T-helper 22 cell (primary cell): ENCODE data around the gene C15orf62.

Source experiments
- DNase-seq: peaks from one replicate; pipeline ENCODE4 v3.0.0-alpha.2; 2020; ENCODE audit warnings: low read depth

Gene C15orf62

DNA sequence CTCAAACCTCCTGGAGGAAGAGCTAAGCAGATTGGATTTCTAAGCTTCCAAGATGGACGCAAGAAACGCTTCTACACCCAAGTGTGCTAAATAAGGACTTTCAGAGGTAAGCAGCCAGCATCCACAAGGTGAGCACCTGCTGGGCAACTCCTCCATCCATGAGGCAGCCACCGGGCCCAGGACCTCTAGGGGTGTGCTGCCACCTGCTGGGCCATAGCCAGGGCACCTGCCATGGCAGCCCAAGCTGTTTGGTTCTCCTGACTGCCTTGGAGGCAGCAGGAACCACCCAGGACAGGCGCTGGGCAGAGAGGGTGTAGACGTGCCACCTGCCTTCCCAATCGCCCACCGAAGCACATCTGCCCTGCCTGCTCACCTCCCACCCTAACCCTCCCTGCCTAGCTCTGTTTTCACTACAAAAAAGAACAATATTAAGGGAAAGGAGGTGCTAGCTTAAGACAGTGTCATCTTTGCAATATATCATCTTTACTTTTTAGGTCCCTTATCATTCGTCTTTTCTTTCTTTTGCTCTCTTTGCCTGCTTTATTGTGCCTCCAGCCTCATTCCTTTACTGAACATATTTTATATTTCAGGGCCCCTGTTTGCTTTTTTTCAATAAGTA lies 12.9 kb downstream of the C15orf62 start:
- DNase-seq, result peak; percentile 59

DNA sequence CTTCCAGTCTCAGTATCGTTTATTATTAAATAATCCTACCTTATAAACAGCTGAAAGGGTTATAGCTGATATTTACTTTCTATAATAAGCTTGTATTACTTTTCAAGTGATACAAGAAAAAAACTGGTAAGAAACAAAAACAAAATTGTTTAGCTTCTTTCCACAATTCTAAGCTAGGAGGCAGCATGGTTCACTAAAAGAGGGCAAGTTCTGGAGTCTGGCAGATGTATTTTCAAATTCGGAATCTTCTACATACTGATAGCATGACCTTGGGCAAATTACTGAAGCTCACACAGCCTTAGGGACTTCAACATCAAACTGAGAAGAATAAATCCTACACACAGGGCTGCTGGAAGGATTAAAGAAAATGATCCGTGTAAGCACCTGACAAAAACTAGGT lies 15.4 kb downstream of the C15orf62 start:
- no peak for DNase-seq

DNA sequence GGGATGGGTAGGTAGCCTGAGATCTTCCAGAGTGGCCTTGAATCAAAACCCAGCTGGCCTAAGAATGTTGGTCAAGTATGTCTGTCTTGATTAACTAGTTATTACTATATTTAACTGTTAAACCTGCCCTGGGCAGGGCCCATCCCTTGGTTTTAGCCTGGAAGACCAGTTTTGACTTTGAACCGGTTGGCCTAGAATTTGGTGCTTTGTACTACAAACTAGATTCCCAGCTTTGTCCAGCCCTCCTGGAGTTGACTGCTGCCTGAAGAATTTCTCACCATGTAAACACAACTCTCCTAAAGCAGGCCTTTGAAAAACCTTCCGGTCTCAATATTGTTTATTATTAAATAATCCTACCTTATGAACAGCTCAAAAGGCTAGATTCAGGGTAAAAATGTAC lies 16.0 kb downstream of the C15orf62 start:
- no peak for DNase-seq

DNA sequence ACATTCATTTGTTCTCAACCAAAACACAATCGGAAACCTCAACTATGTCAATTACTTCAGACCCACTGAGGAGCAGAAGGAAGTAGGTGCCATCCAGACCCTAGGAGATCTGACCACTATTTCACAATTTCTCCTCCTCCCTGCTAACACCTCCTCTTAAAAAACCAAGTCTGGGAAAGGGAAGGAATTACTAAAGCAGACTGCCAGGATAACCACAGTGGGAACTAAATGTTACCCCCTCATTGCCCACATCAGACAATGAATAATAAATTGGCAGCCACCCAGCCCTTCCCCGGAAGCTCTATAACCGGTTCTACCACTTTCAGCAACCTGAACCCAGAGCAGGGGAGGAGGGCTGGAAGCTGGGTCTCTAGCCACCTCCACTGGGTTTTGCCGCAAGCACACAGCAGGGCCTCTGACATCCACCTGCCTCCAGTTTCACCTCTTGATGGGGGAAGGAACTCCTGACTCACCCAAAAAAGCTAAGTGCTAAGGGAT lies 17.6 kb downstream of the C15orf62 start:
- DNase-seq, result peak; percentile 32

DNA sequence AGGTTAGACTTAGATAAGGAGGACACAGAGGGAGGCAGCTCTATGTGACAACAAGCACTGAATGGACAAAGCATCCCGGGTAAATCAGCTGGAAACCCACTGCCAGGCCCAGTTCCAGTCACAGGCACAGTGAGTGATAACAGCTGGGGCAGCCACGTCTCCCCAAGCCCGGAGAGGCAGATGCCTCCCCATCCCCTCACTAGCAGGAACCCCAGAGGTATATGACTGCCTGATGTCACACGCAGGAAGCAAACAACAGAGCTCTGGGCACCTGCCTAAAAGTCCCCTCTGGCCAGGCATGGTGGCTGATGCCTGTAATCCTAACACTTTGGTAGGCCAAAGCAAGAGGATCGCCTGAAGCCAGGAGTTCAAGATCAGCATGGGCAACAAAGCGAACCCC lies 18.2 kb downstream of the C15orf62 start:
- DNase-seq, result no peak

DNA sequence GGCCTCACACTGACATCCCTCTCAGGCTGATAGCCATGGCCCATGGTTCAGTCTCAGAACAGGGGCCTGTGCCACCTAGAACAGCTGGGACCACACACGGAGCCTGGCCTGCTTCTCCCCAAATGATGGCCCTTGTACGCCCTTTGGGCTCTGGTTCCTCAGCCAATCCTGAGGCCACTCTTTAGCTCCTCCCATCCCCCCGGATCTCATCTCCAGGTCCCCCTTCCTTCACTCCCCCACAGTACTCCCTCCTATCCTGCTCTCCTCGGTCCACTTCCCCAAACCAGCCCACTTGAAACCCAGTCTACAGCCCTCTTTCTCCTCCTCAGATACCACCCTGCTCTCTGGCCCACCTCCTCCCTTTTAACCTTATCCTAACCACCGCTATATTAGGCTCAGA lies 19.3 kb downstream of the C15orf62 start:
- DNase-seq, result no peak

DNA sequence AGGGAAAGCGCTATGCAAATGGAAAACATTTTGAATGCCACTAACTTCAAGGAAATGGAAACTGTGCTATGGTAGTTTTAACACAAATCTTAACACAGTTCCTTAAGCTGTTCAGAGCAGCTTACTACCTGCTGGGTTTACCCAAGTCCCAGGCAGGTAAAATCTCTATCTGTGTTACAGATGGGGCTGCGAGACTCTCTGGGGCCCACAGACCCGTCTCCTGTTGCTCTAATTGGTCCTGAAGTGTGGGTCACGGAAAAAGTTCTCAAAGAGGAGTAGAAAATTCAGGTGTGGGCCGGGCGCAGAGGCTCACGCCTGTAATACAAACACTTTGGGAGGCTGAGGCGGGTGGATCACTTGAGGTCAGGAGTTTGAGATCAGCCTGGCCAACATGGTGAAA lies 20.2 kb downstream of the C15orf62 start:
- DNase-seq, result no peak

DNA sequence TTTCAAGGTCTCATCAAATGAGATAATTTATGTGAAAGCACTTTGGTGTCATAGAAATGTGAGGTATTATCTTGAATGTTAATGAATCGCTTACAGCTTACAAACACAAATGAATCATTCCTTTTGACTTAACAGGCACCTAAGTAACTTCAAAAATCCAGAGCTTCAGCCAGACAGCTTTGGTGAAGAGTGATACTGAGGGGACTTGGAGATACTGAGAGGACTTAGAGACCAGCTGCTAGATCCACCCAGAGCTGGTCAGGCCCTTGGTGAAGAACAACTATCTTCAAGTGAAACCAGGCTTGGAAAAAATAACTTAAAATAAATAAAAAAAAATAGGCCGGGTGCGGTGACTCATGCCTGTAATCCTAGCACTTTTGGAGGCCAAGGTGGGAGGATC lies 20.9 kb downstream of the C15orf62 start:
- DNase-seq, result no peak

DNA sequence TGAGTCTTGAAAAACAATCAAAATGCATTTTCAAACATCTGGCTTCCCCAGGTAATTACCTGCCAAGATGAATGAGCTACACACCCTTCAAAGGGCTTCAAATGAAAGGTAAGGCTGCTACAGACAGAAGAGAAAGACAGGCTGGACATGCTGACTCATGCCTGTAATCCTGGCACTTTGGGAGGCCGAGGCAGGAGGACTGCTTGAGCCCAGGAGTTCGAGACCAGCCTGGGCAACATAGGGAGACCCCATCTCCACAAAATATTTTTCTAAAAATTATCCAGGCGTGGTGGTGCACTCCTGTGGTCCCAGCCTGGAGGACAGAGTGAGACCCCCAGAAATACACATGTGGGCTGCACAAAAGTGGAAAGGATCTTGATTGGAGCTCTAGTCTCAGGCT lies 22.6 kb downstream of the C15orf62 start:
- no peak for DNase-seq

DNA sequence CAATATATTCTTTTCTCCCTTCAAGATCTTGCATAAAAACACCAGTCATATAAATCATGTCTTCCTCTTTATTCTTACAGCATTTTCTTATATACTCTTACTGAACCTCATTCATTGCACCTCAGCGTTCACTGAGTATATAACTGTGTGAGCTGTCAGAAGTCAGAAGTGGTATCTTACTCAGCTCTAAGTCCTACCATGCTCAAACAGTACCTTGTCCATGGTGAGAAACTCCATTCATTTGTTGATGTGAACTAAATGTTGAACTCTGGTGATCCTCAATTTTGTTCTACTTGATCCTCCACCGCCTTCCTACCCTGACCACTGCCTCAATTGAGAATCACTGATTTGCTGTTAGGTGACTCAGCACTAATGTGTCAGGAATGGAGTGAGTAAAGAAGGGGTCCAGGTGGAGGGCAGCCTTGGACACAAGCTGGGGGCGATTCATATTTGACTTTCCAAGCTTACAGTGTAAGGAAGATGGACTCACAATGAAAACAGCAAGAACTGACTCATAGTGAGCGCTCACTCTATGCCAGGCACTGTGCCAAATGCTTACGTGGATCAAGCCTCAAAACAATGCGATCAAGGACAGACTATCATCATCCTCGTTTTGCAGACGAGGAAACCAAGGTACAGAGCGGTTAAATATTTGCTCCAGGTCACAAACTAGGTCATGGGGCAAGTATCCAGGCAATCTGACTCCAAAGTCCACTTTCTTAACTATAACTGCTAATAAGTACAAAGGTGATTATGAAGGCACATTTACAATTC lies 23.6 kb downstream of the C15orf62 start:
- DNase-seq, result no peak

DNA sequence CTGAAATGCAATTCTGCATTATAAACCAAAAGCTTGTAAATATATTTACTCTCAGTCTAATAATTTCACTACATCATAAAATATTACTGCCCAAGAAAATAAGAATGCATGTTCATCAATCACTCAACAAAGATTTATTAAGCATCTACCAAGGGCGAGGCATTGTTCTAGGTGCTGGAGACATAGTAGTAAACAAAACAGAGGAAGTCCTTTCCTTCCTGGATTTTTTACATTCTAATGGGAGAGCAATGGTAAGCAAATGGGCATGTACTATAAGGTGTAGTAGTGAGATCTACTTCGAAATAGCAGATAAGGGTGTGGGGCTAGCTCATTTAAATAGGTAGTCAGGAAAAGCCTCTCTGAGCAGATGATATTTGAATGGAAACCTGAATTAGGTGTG lies 26.3 kb downstream of the C15orf62 start:
- no peak for DNase-seq

DNA sequence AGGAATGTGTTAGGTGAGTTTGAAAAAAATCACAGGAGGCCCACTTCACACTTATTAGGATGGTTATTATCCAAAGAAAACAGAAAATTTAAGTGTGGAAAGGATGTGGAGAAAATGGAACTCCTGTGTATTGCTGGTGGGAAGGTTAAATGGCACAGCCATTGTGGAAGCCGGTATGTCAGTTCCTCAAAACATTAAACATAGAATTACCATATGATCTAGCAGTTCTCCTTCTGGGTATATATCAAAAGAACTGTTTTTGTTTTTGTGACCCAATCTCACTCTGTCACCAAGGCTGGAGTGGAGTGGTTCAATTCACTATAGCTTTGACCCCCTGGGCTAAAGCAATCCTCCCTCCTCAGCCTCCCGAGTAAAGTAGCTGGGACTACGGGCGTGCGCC lies 26.7 kb downstream of the C15orf62 start:
- no peak for DNase-seq

DNA sequence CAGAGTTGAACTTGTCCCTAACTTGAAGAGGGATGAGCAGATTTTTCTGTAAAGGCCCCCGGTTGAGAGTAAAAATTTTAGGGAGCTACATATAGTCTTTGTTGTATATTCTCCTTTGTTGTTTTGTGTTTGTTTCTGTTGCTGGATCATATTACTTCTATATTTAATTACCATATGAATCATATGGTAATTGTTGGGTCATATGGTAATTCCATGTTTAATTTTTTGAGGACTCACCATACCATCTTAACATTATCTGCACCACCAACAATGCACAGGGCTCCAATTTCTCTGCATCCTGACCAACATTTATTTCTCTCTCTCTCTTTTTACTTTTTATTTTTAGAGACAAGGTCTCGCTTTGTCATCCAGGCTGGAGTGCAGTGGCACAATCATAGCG lies 29.7 kb downstream of the C15orf62 start:
- no peak for DNase-seq

DNA sequence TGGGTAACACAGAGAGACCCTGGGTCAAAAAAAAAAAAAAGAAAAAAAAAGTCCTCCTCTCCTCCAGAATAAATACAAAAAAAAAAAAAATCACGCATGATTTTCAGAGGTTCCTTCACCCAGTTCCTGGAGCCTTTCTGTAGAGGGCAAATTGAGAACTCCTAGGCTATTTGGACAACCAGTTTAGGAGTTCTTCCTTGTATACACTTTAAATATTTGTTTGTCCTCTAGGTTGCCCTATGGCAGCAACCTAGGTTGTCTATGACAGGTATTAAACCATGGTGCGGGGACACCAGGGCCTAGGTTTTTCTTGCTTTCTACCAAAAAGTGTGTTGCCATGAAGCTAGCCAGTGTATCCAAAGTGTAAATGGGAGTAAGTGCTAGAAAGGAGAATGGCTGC lies 33.3 kb downstream of the C15orf62 start:
- DNase-seq, result no peak

DNA sequence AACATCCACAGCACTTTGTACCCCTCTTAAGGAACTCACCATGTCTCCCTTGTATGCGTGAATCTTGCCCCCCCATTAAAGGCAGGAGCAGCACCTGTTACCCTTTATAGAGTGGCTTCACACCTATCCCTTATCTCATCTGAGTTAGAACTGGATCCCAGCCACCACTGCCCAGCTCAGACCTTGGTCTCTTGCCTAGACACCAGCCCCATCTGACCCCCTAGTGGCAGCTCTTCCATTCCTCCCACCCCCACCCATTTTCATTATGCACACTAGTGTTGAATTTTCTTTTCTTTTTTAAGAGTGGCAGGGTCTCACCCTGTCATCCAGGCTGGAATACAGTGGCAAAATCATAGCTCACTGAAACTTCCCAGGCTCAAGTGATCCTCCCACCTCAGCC lies 33.9 kb downstream of the C15orf62 start:
- no peak for DNase-seq

DNA sequence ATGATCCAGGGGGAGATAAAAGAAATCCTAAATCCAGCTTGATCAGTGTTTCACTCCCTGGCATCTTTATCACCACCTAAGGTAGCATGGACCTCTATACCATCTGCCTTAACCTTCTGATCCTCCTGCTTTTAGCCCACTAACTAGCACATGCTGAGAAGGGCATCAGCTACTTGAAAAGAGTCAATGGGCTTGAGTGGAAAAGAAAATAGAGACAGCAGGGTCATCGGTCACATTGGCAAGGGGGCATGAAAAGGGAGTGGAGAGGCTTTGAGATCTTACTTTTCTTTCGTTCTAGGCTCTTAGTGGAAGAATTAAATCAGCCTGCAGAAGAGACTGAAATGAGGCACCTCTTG lies 36.9 kb downstream of the C15orf62 start:
- DNase-seq, result no peak

DNA sequence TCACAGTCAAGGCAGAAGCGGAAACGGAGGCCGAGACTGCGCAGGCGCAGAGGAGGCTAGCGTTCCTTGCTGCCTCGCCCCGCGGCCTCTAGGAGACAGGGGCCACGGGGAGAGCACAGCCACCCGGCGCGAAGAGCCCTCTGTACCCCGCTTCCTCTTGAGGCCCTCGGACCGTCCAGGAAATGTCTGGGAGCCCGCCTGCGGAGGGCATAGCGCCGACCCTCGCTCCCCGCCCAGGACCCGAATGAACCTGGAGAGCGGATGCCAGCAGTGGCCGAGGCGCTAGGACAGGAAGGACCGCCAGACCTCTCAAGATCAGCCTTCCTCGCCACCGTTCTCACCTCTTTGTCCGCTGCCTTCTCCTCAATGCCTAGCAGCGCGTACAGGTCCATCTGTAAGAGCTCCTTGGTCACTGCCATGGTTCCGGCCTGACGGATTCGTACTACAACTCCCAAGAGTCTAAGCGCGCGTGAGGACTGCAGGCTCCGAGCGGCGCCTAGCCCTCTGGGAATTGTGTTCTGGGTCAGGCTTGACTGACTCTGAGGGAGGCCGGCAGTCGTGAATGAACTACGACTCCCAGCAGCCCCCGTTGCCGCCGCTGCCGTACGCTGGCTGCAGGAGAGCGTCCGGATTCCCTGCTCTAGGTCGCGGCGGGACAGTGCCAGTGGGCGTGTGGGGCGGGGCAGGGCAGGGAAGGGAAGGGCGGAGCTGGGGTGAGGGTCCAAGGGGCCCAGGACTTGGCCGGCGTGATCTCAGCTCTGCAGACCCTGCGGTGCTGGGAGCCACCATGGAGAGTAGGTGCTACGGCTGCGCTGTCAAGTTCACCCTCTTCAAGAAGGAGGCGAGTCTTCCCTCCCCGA lies 37.5 kb downstream of the C15orf62 start, which contains the start of the genes DNAJC17 and ZFYVE19:
Gene DNAJC17, minus strand, starts transcription at position 446 of the 860 bp plus-strand sequence. Its CDS starts 27 bp downstream, at position 419.
Gene ZFYVE19, plus strand, starts transcription at position 62 of the 860 bp plus-strand sequence. Its CDS starts 501 bp downstream, at position 563.
- DNase-seq, result peak; percentile 92

DNA sequence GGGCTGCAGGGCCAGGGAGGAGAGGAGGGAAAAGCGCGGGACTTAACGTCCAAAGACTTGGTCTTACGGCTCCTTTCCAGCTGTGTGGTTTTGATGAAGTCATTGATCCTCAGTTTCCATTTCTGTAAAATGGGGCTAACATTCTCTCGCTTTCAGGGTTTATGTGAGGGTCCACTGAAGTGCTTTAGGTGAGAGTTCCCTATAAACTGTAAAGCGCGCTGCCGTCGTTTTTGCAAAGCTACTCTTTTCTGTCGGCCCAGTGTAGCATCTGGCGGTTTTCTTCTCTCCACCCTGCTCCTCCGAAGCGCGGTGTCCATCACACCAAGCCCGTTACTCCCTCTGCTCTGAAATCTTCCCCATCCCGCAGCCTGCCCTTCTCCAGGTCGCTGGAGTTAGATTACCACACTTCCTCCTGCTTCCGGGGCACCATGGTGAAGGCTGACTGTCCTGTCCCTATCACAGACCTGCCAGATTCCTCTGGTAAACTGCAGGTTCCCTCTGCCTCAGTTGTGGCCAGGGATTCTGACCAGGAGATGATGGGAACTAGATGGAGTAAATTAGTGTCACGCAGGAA lies 38.2 kb downstream of the C15orf62 start:
- DNase-seq, result no peak

DNA sequence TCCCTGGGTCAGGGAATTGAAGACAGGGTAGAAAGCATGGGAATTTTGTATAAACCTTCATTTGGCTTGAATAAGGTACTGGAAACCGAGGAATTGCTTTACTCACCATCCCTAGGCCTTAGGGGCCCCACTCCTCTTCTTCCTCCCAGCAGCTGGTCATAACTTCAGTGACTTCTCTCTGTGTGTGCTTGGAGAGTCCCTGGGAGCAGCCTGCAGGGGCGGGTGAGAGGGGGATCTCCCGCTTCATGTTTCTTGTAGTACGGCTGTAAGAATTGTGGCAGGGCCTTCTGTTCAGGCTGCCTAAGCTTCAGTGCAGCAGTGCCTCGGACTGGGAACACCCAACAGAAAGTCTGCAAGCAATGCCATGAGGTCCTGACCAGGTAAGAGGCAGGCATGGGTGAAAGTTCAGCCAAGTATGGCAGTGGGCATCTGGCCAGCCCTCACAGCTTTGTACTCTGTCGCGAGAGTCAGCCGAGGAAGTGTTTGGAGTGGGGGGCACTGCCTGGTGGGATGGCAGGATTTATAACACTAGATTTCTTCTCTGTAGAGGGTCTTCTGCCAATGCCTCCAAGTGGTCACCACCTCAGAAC lies 39.2 kb downstream of the C15orf62 start:
- DNase-seq, result no peak

DNA sequence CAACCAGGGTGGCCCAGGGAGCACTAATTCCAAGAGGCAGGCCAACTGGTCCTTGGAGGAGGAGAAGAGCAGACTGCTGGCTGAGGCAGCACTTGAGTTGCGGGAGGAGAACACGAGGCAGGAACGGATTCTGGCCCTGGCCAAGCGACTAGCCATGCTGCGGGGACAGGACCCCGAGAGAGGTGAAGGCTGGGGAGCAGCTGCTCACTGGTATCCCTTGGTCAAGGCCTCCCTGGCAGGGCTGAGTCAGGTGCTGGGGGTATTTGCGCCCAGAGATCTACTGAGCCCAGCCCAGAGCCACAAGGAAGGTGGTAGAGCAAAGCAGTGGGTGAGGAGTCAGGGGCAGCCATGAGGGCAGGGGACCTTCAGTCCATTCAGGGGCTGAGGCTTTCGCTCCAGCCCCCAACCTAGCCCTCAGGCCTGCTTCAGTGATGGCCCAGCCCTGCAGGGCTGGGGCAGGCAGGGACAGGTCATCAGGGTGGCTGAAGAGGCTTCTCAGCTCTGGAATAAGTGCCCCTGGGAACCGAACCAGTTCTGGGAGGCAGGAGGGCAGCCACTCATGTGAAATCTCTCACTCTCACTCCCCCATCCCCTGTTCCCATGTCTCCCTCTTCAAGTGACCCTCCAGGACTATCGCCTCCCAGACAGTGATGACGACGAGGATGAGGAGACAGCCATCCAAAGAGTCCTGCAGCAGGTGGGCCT lies 43.1 kb downstream of the C15orf62 start:
- no peak for DNase-seq

DNA sequence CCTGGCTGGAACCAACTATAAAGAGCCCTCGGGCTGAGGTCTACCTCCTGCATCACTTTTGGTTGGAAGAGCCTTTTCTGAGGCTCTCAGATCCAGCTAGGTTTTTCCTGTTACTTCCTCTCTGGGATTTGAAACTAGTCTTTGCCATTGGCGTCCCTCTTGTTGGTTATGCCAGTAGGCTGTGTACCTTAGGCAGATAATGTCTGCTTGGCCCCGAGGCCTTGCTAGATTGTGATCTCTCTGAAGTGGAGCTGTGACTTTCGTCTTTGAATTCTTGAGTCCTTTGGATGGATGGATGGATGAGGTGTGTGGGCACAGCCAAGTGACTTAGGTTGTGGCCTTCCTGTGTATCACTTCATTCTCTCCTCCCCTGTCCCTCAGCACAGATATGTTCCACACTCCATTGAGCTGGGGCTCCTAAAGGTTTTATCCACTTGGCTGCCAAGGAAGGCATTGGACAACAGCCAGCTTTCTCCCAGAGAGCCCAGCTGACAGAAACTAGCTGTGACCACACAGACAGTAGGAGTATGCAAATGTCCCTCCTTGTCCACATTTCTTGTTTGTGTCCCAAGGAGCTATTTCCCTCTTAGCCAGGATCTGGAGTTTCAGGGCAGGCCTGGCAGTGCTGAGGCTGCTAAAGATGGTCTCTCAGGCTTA lies 45.4 kb downstream of the C15orf62 start:
- no peak for DNase-seq
